Stimulated activated CD4-positive, alpha-beta T cell treated with anti-CD3 and anti-CD28 coated beads, Interleukin-1b, Interleukin-23, amount 100 ng/mL, for 24 hours (primary cell): ENCODE data around the gene VAV2.

Experiments
- DNase-seq, 4 experiments: peaks; one replicate each; pipeline ENCODE4 v3.0.0-alpha.2; 2020; ENCODE audit warnings: low read depth in 4 of 4, low spot score in 1 of 4

The VAV2 gene

DNA sequence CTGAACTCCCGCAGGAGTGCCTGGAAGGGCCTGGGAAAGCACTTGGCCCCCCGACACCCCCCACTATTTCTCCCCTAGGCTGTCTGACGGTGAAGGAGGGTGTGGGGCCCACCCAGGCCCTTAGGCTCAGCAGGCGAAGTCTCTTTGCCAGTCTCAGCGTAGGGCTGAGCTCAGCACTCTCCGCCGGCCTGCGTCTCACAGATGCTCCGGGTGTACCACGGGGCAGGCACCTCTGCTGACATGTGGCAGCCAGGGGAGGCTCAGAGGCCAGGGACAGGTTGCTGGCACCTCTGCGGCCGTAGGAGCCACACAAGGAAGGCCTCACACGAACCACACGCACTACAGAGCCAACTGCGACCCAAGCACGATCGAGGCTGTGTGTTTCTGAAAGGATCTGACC is 114.2 kb downstream of the VAV2 start:
- no peak for DNase-seq

DNA sequence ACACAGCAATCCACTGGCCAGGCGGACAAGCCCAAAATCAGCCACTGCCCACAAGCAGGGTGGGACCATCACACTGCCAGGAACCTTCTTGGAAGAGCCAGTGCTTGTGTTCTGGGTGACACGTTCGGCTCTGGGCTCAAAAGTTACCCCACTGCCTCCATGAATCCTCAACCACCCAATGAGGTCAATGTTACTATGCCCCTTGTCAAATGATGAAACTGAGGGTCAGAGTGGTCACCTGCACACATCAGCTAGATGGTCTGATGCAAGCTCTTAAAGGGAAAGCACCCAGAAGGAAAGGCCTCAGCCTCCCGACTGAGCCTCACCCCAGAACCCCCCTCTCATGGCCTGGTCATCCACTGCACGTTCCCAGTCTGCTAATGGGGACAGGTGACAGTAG is 114.8 kb downstream of the VAV2 start:
- DNase-seq: no peak

DNA sequence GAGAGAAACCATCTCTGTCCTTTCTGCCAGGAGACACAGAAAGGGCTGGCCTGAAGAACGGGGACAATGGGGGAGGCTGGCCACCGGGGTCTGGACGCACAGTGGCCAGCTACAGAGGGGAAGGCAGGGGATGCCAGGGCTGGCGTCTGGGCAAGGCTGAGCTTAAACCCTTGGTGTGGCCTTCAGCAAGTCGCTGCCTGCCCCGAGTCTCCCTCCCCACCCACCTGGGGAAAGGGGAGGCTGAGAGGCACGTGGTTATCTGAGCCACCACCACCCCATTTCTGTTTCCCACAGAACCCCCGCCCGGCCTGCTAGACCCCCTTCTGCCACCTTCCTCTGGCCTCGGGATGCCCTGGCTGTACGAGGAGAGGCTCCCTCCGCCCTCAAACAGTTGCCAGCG is 115.3 kb downstream of the VAV2 start:
- DNase-seq: no peak

DNA sequence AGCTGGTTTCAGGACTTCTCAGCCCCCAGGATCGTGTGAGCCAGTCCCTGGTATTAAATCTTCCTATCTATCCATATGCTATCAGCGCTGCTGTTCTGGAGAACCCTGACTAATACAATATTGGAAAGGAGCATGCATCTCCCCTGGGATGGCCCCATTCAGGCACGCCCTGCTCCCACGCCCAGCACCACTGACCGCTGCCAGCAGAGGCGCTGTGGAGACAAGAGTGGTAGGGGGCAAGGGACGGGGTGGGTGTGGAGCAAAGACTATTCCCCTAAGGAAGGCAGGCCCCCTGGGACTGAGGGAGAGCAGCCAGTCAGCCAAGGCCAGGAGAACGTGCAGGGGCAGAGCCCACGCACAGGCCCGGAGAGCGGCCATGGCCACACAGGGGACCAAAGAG is 116.0 kb downstream of the VAV2 start:
- DNase-seq: no peak

DNA sequence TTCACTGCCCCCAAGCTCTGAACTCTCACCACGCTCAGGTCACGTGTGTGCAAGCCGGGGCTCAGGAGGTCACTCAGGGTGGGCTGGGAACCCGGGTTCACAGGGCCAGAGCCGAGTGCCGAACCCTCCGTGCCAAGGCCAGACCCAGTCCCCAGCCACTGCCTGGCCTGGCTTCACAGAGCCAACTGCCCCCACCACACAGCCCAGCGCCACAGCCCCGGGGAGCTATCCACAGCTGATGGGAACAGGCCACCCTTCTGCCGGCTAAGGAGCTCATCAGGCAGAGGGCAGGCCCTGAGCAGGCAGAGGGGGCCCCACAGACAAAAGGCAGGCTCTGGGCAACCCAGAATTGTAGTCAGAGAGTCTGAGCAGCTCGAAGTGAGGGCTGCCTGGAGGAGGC is 117.0 kb downstream of the VAV2 start:
- no peak for DNase-seq

DNA sequence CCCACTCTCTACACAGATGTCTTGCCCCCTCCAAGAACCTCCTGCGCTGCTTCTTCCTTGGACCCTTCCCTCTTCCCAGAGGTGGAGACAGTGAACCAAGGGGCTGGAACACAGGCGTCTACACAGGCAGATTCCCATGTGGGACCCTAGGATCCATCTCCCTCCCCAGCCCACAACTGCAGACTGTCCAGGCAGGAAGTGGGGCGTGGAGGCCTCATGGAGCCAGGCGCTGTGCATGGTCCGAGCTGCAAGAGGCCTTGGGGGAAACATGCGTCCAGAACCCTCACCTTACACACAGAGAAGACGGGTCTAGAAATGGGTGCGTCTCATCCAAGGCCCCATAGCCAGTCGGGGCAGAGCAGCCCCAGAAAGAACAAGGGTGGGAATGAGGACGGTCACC is 117.5 kb downstream of the VAV2 start:
- no peak for DNase-seq

DNA sequence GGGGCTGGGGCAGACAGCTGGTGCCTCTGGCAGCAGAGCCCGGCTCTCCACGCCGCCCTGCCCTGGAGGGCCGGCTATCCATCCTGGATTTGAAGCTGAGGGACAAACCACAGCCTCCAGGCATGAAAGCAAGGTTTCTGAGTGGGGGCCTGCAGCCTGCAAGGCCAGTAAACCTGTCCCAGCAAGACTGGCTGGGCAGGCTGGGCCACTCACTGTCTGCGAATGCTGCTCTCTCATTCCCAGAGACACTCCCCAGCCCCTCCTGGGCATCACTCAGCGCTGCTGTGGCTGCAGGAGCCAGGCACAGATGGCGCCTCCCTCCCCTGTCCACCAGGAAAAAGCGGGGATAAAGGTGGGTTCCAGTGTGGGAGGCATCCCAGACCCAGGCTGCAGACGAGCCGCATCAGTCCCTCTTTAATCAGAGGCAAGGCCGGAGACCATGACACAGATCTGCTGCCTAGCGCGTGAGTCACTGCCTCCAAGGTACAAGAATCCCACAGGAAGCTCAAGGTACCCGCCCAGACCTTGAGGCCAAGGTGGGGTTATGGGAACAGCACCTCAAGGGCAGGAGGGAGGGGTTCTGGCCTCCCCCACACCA is 118.0 kb downstream of the VAV2 start:
- DNase-seq: no peak

DNA sequence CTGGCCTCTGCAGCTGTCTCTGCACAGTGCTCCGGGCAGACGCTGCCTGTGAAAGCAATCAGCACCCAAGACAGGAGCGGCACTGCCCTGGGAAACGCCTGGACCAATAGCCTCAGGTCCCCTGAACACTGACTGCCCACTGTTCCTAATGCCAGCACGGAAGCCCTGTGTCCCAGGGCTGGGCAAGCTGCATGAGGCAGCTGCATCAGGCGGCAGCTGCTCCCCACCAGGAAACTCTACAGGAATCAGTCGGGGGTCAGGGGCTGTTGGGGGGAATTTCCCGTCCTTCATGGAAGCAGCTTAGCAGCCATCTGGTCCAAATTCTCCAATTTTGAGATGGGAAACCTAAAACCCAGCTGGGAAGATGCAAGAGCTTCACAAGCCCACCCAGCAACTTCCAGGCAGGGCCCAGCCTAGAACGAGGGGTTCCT is 118.6 kb downstream of the VAV2 start:
- DNase-seq: no peak

DNA sequence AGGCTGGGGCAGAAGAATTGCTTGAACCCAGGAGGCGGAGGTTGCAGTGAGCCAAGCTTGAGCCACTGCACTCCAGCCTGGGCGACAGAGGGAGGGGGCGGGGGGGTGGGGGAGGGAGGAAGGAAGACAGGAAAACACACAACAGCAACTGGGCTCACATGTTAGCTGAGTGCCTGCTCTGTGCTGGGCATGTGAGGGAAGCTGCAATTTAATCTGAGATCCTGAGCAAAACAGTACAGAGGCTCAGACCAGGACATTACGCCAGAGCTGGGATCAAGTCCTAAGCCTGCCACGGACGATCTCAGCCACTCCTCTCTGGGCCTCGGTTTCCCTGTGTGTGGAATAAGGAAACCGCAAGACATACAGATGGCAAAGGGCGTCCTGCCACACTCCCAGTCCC is 119.1 kb downstream of the VAV2 start:
- DNase-seq: no peak

DNA sequence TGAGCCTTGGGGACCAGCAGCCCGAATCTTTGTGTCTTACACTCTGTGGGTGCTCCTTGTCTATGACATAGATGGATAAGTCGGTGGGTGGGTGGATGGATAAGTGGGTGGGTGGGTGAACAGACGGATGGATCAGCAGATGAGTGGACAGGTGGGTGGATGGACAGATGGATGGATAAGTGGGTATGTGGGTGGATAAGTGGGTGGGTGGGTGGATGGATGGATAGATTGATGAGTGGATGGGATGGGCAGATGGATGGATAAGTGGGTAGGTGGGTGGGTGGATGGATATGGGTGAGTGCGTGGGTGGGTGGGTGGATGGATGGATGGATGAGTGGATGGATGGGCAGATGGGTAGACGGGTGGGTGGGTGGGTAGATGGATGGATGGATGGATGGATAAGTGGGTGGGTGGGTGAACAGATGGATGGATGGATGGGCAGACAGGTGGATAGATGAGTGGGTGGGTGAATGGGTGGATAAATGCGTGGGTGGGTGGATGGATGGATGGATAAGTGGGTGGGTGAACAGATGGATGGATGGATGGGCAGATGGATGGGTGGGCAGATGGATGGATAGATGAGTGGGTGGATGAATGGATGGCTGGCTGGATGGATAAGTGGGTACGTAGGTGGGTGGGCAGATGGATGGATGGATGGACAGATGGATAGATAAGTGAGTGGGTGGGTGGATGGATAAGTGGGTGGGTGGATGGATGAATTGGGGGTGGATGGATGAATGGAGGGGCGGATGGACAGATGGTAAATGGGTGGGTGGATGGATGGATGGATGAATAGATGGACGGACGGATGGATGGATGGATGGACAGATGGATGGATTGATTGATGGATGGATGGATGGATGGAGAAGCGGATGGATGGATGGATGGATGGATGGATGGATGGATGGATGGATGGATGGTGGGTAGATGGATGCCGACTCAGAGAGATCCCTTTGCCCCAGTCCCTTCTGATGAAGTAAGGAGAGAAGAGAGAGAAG is 121.2 kb downstream of the VAV2 start:
- DNase-seq: no peak

DNA sequence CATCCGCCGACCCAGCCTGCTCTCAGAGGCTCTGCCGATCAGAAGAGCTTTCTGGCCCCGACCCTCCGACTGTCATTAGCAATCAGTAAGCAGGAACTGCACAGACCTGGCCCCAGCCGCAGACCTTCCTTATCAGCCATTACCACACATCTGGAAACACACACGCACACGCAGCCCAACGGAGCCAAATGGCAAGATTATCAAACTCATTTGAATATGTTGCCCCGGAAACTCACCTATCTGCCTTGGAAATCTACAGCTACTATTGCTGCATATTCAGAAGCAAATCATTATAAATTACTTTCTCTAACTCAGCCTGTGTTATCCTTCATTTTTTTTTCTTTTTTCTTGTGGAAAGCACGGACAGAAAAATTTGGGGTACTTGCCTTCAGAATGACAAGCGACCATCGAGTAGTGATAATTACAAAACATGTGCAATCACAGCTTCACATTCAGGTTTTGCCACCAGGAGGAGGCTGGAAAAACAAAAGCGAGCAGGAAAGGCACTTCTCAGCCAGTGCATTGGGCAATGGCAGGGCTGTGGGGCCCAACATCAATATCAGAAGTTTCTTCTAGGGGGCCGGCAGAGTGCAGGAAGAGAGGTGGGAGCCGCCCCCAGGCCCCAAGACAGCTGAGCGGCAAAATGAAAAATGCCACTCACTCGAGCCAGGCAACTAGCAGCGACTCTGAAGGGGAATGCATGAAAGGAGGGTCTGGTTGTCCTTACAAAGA is 122.3 kb downstream of the VAV2 start:
- DNase-seq: no peak

DNA sequence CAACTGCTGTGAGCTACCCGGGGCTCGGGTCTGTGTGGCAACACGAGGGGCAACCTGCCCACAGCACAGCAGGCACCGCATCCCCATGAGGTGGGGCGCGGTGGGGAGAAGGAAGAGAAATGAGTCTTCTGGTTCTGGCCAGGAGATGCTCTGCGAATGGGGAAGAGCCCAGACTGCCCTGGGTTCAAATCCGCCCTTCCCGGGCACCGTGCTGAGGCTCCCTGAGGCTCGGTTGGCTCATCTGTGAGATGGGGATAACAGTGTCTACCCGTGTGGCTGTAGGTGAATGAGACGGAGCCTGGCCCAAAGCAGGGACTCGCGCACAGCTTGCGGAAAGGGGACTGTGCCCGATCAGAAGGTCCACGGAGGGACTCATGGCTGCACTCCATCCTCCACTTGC is 123.9 kb downstream of the VAV2 start:
- DNase-seq: no peak

DNA sequence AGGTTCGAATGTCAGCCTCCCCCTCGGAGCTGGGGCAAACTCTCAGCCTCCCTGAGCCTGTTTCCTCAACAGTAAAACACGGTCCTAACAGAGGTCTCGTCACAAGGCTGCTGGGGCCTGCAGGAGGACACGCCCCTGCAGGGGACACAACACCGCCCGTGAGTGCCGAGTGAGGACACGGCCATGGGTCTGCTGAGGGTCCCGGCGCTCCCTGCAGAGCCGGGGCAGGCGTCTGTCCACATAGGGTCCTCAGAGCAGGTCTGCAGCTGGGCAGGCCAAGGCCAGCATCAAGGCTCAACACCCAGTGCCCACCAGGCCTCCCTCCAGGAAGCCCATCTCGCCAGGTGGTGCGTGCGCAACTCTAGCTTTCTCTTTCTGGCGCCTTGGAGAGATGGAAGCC is 125.2 kb downstream of the VAV2 start:
- DNase-seq: no peak

DNA sequence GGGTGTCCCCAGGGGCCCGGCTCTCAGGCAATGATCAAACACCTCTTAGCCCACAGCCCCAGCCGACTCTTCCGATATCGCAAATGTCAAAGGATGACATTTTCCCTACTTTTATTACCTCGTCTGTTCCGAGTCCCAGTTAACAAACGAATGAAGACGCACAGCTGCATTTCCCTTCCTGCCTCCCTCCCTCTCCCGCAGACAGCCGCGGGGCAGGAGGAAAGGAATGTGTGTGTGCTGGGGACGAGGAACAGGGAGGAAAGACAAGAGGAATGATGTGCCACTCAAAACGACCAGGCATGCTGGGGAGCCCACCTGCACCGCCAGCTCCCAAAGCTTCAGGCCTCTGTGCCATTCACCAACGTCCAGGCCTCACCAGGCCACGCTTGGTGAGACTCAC is 128.1 kb downstream of the VAV2 start:
- DNase-seq: no peak

DNA sequence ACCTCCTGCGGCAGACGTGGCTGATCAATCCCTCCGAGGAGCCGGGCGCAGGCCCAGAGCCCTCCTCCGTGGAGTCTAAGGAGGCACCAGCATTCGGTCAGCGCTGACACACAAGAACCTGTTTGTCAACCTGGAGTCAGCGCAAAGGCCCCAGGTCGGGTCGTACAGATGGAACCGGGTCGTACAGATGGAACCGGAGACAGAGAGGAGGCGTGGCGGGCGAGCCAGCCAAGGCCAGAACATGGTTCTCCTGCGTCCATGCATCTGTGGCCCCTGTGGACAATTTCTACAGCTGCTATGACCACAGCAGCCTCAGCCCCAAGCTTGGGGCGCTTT is 128.9 kb downstream of the VAV2 start:
- DNase-seq: no peak

DNA sequence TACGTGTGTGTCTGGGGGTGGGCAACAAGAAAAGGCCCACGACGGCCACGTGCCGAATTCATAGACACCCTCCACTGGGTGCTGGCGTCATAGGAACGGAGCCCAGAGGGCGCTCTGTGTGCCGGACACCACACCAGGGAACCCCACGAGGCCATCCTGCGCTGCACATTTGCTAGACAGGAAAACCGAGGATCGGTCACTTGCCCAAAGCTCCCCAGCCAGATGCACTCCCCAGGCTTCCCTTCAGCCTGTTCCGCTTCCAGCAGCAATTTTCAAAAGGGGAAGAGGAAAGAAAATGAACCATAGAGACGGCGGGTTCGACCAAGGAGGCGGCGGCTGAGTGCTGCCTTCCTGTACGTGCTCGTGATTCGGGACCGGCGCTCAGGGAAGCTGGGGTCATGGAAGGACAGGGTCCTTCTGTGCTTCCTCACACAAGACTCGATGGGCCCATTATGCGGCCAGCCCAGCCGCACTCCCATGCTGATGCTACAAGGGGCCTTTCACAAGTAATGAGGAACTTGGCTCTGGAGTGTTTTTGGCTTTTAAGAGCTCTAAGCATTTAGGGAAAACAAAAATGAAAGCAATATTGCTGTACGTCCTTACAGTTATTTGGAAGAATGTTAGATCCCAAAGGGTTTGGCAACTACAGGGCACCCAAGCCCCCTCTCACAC is 129.4 kb downstream of the VAV2 start:
- DNase-seq: no peak

DNA sequence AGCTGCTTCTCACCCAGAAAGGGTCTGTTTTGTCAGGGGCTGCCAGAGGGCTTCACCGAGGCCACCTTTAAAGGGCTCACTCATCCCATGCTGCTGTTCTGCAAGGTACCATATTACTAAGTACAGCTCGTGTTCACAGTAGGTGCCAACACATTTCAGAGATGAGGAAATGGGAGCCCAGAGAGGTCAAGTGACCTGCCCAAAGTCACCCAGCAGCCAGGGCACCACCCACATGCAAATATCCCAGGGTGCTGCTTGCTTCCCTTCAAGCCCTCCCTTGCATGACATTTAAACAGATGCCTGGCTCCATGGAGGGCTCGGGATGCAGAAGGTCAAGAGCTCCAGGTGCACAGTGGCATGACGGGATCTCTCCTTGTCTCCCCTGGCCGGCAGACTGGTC is 130.4 kb downstream of the VAV2 start:
- no peak for DNase-seq

DNA sequence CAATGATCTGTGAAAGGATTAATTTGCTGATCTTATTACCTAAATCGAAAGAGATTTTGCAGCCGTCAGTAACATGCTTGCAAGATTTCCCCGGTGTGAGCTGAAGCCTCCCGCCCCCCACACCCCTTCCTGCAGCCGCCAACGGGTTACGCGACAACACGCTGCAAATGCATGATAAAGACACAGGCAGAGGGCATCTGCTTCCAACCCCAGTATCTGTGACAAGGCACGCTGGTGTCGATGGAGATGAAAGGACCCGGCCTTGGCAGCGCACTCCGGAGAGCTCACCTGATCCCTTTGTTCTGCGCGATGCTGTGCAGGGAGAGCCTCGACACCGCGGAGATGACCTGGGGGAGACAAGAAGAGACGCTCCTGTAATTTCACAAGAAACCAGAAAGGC is 131.0 kb downstream of the VAV2 start:
- no peak for DNase-seq

DNA sequence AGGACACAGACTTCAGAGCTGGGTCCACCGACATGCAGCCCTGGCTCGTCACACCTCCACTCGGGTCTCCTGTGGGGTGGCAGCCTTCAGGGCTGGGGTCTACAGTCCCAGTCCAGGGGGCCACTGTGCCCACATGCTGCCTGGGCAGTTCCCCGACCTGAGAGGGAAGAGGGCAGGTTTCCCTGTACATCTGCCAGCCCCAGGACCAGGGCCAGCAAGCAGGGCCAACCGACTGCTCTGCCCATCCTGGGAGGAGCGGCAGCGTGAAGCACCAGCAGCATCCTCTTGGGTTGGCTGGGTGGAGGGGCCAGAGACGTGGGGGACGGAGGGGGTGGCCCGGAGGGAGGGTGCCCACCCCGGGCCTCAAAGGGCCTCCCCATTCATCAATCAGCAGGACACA is 133.4 kb downstream of the VAV2 start:
- DNase-seq: no peak

DNA sequence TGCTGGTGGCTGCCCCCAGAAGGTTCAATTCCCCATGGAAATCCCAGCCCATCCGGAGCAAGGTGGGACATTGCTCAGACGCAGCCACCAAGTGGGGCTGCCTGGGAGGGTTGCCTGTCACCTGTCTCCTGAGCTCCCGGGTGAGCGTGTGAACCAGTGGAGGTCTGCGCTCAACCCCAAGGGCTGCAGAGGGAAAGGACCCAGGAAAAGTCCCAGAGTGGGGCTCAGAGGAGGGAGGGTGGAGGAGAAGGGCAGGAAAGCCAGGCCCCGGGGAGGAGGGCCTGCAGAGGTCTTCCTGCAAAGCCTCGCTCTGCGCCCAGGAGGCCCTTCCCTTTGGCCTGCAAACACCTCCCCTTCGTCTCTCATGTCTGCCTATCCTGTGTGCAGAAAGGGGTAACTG is 134.5 kb downstream of the VAV2 start:
- no peak for DNase-seq

DNA sequence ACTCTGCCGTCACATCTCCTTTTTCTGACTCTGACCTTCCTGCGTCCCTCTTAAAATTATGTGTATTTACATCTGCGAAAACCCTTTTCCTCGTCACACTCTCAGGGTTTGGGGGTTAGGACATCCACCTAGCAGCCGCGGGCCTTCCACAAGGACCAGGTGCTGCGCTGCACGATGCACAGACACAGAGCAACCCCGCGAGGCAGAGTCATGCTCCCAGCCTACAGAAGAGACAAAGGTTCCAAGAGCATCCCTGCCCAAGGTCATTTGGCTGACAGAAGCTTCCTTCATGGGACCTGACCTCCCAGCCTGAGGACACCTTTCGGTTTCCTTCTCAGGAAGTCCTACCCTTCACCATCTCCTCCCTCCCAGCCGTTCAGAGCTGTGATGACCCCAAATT is 135.3 kb downstream of the VAV2 start:
- no peak for DNase-seq
